ENCODE data around the gene NELL2. TPM values are rescaled to one million over a fixed set of nuclear protein-coding genes. Genes with fewer than 3 reads are reported as not detected.

Gene NELL2
- total and polyA plus RNA-seq, 10 of the 15 experiments (the other 5 are each of a cell fraction or from before 2014, with no cell fraction given) = 0.27 to 2.3 (median 0.76) TPM

GRCh38 chr12:44771485-44772021, 104.6 kb downstream of the NELL2 start:
- H3K4me2 ChIP-seq (ENCODE audit: control insufficient read depth, insufficient read depth) = no peak overlapping the region
- H3K4me3 ChIP-seq = no peak overlapping the region
- intact Hi-C loops (cut with micrococcal nuclease; ENCODE audit: unreplicated experiment) (loop anchor here (1.0 to 10.0 kb wide), 3 partner anchors 41 to 814 kb away; no protein-coding TSS in a partner anchor), in situ Hi-C loops (cut with MboI) (loop anchor here (10.0 kb wide), 1 partner anchor 153 kb away; no protein-coding TSS in a partner anchor)
- ATAC-seq (no peak), DNase-seq (ENCODE audit: low read depth, low spot score) (no peak), FAIRE-seq (no peak)
- H3K9ac ChIP-seq (ENCODE audit: control insufficient read depth, insufficient read depth, low read length) = no peak overlapping the region
- WGBS (ENCODE audit: insufficient coverage, insufficient replicate concordance, low lambda C conversion rate, missing lambda C conversion rate) = 49% methylated on average over 8 of the region's 8 CpGs
- ChIA-PET POLR2A (no interaction called here), SMC1A (ENCODE audit: uncharacterized antibody, unreplicated experiment) (interaction anchor here (0.5 to 2.6 kb wide), 3 partner anchors 41 to 756 kb away, joined by 3 to 7 read pairs (median 3); no protein-coding TSS in a partner anchor), RAD21 (ENCODE audit: unreplicated experiment) (interaction anchor here (1.1 kb wide), 1 partner anchor 160 kb away, joined by 3 read pairs; no protein-coding TSS in a partner anchor), CTCF (interaction anchor here (0.6 to 2.6 kb wide), 7 partner anchors 9 to 756 kb away, joined by 3 to 6 read pairs (median 4); no protein-coding TSS in a partner anchor)
- no peaks in the 10 kb centered on the region for H3K4me1 ChIP-seq (ENCODE audit: control insufficient read depth, insufficient read depth, low read length)
- BruUV-seq (replicated peaks) = no TSS peak
- no peak overlapping the region for H2AFZ ChIP-seq (ENCODE audit: control insufficient read depth, low read depth, low read length)
- H4K20me1 ChIP-seq (ENCODE audit: control insufficient read depth, insufficient read depth) = no peaks in the 10 kb centered on the region
- no peaks in the 10 kb centered on the region for H3K36me3 ChIP-seq (ENCODE audit: control insufficient read depth in 2 of 2, insufficient read depth in 2 of 2, low read length in 1 of 2)
- no peaks in the 10 kb centered on the region for H3K27me3 ChIP-seq (replicated peaks in 1 of 2; ENCODE audit: control insufficient read depth in 2 of 2, insufficient read depth in 2 of 2, low read length in 1 of 2)
- TF ChIP-seq BCLAF1 (IDR thresholded peaks at IDR 0.05) = no peak
- no peak for TF ChIP-seq HSF1 (IDR thresholded peaks at IDR 0.05; ENCODE audit: low read depth, low read length)
- TF ChIP-seq ZSCAN29 (IDR thresholded peaks at IDR 0.05) = no peak
- no peak for TF ChIP-seq ETV6 (conservative IDR thresholded peaks at IDR 0.05 in 1 of 2, IDR thresholded peaks at IDR 0.05 in 1 of 2; ENCODE audit: borderline replicate concordance in 1 of 2, low read depth in 1 of 2)
- no peak for TF ChIP-seq TCF3 (IDR thresholded peaks at IDR 0.05; ENCODE audit: borderline replicate concordance, insufficient read depth, low read depth, low read length)
- TF ChIP-seq SMAD5 (IDR thresholded peaks at IDR 0.05; ENCODE audit: low read depth) = no peak
- TF ChIP-seq IRF4 (IDR thresholded peaks at IDR 0.05; ENCODE audit: low read depth, low read length) = no peak
- TF ChIP-seq IKZF1 (conservative IDR thresholded peaks at IDR 0.05) = no peak
- no peak for TF ChIP-seq BCL11A (IDR thresholded peaks at IDR 0.05; ENCODE audit: low read depth, low read length)
- no peak for TF ChIP-seq KDM1A (IDR thresholded peaks at IDR 0.05; ENCODE audit: borderline replicate concordance)
- no peak for TF ChIP-seq ZBTB33 (IDR thresholded peaks at IDR 0.05)
- no peak for TF ChIP-seq NBN (IDR thresholded peaks at IDR 0.05)
- no peak for TF ChIP-seq EED (IDR thresholded peaks at IDR 0.05; ENCODE audit: low read depth)
- no peak for TF ChIP-seq MEF2A (IDR thresholded peaks at IDR 0.05; ENCODE audit: insufficient read depth, low read depth, low read length)
- TF ChIP-seq POLR2AphosphoS5 (IDR thresholded peaks at IDR 0.05; ENCODE audit: low read length) = no peak
- TF ChIP-seq MTA2 (IDR thresholded peaks at IDR 0.05; ENCODE audit: low read depth) = no peak
- H3K27ac ChIP-seq (ENCODE audit: control insufficient read depth, insufficient read depth) = no peak overlapping the region
- no peaks in the 10 kb centered on the region for H3K9me3 ChIP-seq (replicated peaks; ENCODE audit: control insufficient read depth, insufficient read depth, low read length)
- no peaks in the 10 kb centered on the region for H3K79me2 ChIP-seq (ENCODE audit: control insufficient read depth, insufficient read depth, low read length)
